GM19238 (cell line): Measurements from ENCODE around the gene RPL22.
A peak's percentile ranks its signal among the peaks of the same experiment; 100 is the strongest.

Experiments used
- DNase-seq: peaks from one replicate; pipeline ENCODE4 v3.0.0; 2011; ENCODE audit warnings: low spot score; ENCODE audit not compliant: insufficient read length

RPL22 gene

GRCh38 chr1:6199298-6200187 lies at the start of gene RPL22:
RPL22 (minus strand) TSS chr1:6199595; CDS start chr1:6199573, 22 bp downstream.
- DNase-seq, result peak; percentile 88

- no peak for DNase-seq
Observed at GRCh38 chr1:6248161-6248776, 48.9 kb upstream of the RPL22 start.

DNA sequence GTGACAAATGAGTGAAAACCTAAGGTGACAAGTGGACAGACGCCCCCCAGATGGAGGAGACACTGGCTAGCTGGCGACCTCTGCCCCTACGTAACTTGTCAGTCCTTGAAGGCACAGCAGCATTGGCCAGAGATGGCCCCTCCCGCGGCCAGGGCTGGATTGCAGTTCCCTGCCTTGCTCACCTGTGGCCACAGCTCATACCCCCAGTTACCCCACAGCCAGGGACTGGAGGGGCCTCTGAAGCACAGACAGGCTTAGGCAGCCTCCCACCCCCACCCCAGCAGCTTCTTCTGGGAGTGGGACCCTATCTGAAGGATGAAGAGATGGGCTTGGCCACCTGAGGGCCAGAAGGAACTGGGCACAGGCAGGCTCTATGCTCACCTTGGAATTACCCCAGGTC lies 48.3 kb upstream of the RPL22 start:
- DNase-seq, result no peak

DNA sequence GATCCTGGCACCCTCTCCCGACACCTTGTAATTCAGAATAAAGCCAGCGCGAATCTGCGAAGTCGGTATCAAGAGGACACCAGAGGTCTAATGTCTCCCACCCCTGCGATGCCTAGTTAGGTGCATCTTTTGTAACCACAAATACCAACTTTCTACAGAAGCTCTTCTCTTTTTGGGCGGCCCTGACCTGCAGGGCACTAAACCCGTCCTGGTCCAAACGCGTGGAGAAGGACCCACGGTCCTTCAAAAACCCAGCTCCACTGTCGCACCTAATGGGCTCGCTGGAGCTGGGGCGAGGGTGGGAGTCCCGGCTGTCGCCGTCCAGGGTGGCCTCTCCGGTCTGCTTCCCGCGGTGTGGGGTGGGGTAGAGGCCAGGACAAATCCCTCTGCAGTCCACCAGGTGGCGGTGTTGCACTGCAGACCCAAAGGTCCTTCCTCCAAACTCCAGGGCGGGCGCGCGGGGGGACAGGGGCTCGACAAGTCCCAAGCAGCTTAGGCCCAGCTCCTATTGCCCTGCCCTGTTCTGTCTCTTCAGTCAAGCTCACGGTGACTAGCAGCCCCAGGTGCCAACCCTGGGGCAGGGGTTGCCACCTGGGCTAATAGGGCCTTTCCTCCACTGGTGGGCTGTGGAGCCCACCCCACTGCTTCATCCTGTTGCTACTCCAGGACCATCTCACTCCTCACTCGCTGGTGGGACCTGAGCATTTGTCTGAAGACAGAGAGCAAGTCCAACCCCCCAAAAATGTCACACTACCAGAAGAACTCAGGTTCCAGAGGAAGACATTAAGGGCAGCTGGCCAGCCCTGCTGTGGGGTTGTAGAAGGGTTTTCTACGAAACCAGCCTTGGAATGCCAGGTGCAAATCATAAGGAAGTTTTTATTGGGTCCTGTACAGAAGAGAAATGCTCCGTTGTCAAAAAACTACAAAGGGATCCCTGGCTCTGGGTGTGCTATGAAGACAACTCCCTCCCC lies 47.4 kb upstream of the RPL22 start:
- DNase-seq, result peak; percentile 95

DNA sequence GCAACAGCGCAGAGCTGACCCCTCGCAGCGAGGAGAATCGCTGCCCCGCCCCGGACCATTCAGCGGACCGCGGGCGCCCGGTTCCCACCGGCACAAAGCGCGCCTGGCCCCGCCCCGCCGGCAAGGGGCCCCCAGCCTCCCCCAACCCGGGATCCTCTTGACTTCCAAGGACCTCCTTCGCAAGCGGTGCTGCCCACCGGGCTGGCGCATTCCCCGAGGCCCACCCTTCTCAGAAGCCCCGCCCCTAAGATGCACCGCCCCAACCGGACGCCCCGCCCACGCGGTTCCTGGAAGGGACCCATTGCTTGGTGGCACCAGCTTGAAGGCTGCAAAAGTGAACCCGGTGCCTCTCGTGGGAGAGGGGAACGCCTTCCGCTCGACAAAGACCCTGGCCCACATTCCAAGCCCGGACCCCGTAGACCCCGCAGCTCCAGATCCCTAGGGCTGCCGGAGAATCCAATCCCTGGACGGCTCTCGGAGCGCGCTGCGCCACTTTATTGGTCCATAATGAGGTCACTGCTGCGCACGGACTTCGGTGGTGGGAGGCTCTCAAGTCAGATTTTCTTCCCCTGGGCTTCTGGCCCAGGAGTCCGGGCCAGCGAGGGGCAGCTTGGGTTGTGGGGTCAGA lies 46.6 kb upstream of the RPL22 start:
- no peak for DNase-seq

DNA sequence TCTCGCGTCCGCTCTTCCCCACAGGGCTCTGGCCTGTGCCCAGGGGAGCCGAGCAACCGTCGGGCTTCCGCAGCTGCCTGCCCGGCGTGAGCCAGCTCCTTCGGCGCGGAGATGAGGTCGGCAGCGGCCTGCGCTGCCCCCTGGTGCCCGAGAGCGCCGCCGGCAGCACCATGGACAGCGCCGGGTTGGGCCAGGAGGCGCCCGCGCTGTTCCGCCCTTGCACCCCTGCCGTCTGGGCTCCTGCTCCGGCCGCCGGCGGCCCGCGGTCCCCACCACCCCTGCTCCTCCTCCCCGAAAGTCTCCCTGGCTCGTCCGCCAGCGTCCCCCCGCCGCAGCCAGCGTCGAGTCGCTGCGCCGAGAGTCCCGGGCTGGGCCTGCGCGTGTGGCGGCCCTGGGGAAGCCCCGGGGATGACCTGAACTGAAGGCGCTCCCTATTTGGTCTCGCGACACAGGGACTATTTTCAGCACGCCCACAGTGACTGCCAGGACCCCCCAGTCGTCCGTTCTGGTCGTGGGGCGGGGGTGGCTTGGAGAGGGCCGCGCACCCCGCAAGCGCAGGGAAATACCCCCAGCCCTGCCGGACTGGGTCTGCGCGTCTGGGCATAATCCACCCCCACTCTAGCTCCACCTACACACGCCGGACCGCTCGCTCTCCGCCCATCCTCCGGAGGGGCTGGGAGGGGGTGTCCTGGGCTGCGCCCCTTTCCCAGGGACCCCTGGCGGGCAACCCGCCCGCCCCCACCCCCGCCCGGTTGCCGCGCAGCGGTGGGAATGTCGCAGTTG lies 45.9 kb upstream of the RPL22 start:
- peak; percentile 92 for DNase-seq

- no peak for DNase-seq
Observed at GRCh38 chr1:6244401-6245049, 45.1 kb upstream of the RPL22 start.

- DNase-seq, result no peak
Observed at GRCh38 chr1:6243993-6244392, 44.6 kb upstream of the RPL22 start, which contains the start of gene HES3. HES3 (plus strand) TSS chr1:6244179; CDS start chr1:6244366, 187 bp downstream.

DNA sequence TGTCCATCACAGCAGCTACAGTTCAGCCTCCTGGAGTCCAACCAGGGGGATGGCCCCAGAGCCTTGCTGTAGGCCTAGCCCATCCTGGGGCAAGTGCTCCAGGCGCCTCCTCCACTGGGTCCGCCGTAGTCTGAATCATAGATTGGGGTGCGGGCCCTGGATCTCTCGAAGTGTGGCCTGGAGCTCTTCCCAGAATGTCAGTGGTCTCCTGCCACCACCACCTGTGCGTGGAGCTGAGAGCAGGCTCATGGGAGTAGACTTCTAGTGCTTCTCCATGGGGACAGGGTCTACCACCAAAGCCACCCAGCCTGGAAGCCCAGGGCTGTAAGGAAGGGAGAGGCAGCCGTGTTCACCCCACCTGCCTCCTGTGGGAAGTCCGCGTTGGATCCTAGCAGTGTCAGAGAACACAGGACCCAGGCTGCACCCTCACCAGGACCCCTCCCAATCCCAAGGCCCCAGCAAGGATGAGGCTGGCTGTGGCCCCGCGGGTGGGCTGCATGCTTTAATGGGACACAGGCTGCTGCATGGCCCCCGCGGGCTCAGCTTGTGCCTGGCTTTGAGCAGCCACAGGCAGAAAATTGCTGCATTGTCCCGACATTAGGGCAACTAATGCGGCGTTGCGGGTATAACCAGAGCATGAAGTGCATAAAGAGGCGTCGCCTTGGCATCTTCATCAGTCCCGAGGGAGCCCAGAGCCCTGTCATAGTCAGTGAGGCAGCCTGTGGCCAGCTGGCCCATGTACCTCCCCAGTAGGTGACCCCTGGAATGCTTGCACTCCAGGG lies 43.8 kb upstream of the RPL22 start:
- no peak for DNase-seq

DNA sequence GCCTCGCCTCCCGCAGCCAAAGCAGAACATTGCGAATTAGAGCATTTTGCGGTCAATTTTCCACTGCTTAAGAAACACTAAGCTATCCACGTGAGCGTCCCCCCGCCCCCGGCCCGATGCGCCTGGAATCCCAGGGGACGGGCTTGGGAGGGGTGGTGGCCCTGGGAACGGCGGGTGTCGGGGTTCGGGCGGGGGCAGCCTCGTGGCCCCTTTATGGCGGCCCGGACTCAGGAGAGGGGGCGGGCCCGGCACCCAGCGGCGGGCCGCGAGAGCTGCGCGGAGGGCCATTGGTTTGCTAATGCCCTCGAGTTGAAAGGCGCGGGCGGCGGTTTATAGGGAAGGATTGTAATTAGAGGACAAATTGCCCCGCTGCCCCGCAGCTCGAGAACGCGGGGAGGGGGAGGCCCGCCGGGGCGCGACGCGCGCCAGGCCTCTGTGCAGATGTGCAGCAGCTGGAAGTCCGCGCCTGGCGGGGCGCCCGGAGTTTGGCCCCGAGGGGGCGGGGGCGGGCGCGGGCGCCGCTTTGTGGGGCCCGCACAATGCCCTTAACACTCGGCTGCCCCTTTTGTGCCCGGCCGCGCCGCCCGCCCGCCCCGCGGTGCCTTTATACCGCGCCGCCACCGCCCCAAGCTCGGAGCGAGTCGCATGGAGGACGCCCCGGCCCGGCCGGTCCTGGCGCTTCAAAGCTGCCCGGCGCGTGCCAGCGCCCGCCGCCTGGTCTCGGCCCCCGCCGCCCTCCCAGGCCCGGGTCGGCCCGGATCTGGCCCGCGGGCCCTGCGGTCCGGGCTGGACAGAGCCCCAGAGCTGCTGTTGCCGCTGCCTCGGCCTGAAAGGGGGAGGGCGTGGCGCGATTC lies 42.7 kb upstream of the RPL22 start:
- no peak for DNase-seq

DNA sequence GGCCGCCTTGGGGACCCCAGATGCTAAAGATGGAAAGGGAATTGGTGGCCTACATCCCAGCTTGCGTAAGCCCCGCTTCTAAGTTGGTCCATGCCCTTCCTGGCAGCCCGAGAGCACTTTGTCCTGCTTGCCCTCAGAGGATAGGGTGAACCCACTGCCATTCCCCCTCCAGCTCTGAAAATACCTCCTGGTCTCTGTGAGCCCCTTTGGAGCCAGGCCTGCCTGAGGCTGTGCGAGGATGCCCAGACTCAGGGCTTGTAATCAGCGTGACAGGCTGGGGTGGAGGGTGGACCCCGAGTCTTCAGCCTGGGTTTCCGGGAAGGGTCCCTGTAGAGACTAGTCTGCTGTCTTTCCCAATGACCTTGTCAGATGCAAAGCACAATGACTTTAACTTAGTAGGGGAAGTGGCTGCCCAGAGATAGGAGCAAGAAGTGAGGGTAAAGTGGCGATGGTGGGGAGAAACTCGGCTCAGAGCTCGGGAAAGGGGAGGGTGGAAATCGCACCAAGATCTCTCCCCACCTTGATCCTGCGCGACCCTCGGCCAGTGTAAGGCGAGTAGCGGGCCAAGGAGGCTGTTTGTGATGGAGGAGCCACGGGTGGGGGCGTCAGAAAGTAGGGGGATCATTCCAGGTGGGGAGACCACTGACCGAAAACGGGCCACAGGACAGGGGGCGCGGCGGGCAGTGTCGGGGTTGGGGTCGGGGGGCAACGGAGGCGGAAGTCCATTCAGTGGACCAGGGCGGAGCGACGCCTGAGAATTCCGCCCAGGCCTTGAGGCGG lies 41.9 kb upstream of the RPL22 start:
- no peak for DNase-seq

GRCh38 chr1:6239950-6240768 lies 40.8 kb upstream of the RPL22 start:
- DNase-seq, result no peak

GRCh38 chr1:6239213-6239752 lies 39.9 kb upstream of the RPL22 start:
- no peak for DNase-seq

- no peak for DNase-seq
Observed at GRCh38 chr1:6237093-6237492, 37.7 kb upstream of the RPL22 start.

DNA sequence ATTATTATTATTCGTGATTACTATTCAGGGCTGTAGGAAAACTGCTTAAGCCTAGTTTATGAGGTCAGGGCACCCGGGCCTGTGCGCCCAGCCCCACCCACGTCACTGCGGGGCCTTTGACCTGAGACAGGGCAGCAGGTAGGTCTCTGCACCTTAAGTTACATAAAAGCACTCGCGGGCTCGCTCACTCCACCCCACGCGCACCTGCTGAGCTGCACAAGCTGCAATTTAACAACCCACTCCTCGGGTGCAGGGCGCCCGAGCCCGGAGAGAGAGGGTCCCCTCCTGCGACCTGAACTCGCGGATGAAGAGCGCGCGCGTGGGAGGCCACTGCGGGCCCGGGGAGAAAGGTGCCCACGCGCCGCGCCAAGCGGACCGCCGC lies 35.9 kb upstream of the RPL22 start:
- no peak for DNase-seq
